HCEC 1CT (cell line): ENCODE data around the gene CYP27A1.

Experiments
- DNase-seq: peaks from one replicate; pipeline ENCODE4 v3.0.0-alpha.2; 2017

The CYP27A1 gene

GRCh38 chr2:218859988-218860831 lies 78.3 kb downstream of the CYP27A1 start:
- DNase-seq, result no peak

DNA sequence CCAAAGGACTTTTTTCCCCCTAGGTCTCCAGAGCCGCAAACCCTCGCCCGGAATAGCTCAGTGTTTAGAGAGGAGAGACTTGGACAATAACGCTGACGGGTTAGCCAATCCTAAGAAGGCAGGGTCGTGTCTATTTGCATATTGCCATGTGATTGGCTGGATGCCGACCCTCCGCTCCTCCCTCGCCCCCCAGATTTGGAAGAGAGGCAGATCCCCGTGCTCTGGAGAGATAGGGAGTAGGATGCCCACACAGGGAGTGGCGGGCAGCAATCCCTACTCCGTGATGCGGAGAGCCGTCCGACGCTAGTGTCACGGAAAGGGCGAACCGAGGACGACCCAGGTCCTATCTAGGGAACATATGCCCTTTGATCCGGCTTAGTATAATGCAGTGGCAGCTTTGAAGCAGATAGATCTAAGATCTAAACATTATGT lies 79.0 kb downstream of the CYP27A1 start:
- peak; percentile 48 for DNase-seq

DNA sequence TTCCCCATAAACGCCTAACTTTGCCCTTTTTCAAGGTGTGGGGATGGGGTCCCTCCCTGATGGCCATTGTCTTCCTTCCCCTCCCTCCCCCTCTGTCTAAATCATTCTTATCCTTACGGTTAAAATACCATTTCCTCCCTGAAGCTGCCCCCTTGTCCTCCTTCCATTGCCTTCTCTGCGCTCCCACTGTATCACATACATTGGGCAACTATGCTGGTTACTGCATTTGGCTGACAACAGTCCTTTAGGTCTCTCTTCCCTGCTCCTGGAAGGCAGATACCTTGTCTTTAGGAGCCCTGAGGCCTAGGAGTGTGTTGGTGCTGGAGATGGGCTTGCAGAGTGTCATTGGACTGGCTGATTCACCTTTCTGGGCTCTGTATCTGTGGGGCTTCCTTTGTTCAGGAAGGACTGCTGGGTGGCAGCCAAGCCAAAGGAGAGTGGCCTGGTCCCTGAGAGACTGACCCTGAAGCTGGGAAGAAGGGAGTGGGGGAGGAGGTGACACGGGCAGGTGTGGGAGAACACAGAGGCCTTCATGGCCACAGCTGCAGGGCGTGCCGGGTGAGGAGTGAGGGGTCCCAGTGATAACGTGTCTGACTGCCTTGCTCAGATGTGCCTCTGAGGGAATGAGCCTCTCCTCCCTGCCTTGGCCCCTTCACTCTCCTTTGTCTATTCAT lies 79.8 kb downstream of the CYP27A1 start:
- no peak for DNase-seq

GRCh38 chr2:218863021-218863520 lies 81.1 kb downstream of the CYP27A1 start:
- DNase-seq, result no peak
